Peyer's patch (tissue), 4 donors: ENCODE data around the gene PPIE.

ENCODE experiments used
- POLR2A ChIP-seq, 2 donors: fragments of 450-650 bp; IDR thresholded peaks; one replicate each; pipeline ENCODE4 v1.5.1; 2017; ENCODE audit warnings: antibody characterized with exemption in 2 of 2, mild to moderate bottlenecking in 2 of 2, moderate library complexity in 2 of 2
- TF ChIP-seq, protein P1 (sequence below), 6 experiments: fragments of 450-650 bp in 4 of 6; fragments of 200-600 bp in 2 of 6; sonication (generic) in 1 of 6; IDR thresholded peaks; one replicate each; pipeline ENCODE4 v1.5.1; 2017 to 2019; ENCODE audit warnings: antibody characterized with exemption in 6 of 6, mild to moderate bottlenecking in 3 of 6, moderate library complexity in 1 of 6

DNA sequence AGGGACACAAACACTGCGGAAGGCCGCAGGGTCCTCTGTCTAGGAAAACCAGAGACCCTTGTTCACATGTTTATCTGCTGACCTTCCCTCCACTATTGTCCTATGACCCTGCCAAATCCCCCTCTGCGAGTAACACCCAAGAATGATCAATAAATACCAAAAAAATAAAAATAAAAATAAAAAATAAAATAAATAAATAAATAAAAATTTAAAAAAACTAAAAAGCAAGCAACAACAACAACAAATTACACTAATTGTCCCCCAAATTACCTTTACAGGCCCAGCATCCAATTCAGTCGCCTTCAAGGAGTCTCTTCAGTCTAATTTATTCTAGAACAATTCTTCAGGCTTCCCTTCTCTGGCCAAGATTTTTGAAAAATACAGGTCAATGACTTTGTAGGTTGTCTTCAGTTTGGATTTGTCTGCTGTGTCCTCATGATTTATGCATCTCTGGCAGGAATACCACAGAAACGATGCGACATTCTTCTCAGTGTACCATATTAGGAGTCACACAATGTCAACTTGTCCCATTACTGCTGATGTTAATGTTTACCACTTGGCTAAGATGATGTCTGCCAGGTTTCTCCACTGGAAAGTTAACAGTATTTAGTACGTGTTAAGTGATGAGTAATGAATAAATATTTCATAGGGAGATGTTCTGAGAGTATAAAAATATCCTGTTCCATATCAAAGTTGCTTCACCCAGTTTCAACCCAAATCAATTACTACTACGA, 70.3 kb downstream of the PPIE start:
- TF ChIP-seq, protein P1, sequence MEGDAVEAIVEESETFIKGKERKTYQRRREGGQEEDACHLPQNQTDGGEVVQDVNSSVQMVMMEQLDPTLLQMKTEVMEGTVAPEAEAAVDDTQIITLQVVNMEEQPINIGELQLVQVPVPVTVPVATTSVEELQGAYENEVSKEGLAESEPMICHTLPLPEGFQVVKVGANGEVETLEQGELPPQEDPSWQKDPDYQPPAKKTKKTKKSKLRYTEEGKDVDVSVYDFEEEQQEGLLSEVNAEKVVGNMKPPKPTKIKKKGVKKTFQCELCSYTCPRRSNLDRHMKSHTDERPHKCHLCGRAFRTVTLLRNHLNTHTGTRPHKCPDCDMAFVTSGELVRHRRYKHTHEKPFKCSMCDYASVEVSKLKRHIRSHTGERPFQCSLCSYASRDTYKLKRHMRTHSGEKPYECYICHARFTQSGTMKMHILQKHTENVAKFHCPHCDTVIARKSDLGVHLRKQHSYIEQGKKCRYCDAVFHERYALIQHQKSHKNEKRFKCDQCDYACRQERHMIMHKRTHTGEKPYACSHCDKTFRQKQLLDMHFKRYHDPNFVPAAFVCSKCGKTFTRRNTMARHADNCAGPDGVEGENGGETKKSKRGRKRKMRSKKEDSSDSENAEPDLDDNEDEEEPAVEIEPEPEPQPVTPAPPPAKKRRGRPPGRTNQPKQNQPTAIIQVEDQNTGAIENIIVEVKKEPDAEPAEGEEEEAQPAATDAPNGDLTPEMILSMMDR (IDR thresholded peaks at IDR 0.05): no peak
- TF ChIP-seq POLR2A (IDR thresholded peaks at IDR 0.05): no peak
